ENCODE data around the gene CEP104.

GRCh38 chr1:3905266-3905952, 48.4 kb upstream of the CEP104 start:
- TF ChIP-seq CTCF (IDR thresholded peaks at IDR 0.05; ENCODE audit: low read depth, low read length, poor library complexity, severe bottlenecking) (no peak), EZH2phosphoT487 (IDR thresholded peaks at IDR 0.05; ENCODE audit: borderline replicate concordance, low read length) (no peak)

Measured in DOHH2 (cell line).